ENCODE data around the gene CMBL.
"Not testable (repeated sequence)": the region's sequence is repeated elsewhere in the genome, so short reads cannot be mapped to it uniquely, and the experiment has no call there.

The CMBL gene

GRCh38 chr5:10285362-10285761 lies 22.3 kb downstream of the CMBL start:
- DNase-seq (ENCODE audit: low read depth), result not testable (repeated sequence)

GRCh38 chr5:10283927-10284635 lies 23.6 kb downstream of the CMBL start:
- DNase-seq (ENCODE audit: low read depth), result peak; percentile 72

- DNase-seq (ENCODE audit: low read depth), result no peak
Measured at GRCh38 chr5:10279925-10280720, 27.6 kb downstream of the CMBL start.

GRCh38 chr5:10279328-10279727 lies 28.4 kb downstream of the CMBL start:
- no peak for DNase-seq (ENCODE audit: low read depth)

GRCh38 chr5:10278658-10279279 lies 28.9 kb downstream of the CMBL start:
- DNase-seq (ENCODE audit: low read depth), result no peak

- DNase-seq (ENCODE audit: low read depth), result no peak
Measured at GRCh38 chr5:10277773-10278630, 29.7 kb downstream of the CMBL start.

- no peak for DNase-seq (ENCODE audit: low read depth)
Measured at GRCh38 chr5:10276691-10277090, 31.0 kb downstream of the CMBL start.

- DNase-seq (ENCODE audit: low read depth), result no peak
Measured at GRCh38 chr5:10275991-10276390, 31.7 kb downstream of the CMBL start.

GRCh38 chr5:10275460-10275859 lies 32.2 kb downstream of the CMBL start:
- DNase-seq (ENCODE audit: low read depth), result no peak

GRCh38 chr5:10272875-10273209 lies 34.9 kb downstream of the CMBL start:
- DNase-seq (ENCODE audit: low read depth), result not testable (repeated sequence)

GRCh38 chr5:10272053-10272874 lies 35.4 kb downstream of the CMBL start:
- DNase-seq (ENCODE audit: low read depth), result no peak

GRCh38 chr5:10268100-10268499 lies 39.6 kb downstream of the CMBL start:
- no peak for DNase-seq (ENCODE audit: low read depth)

- no peak for DNase-seq (ENCODE audit: low read depth)
Measured at GRCh38 chr5:10266839-10267238, 40.9 kb downstream of the CMBL start.

GRCh38 chr5:10266137-10266536 lies 41.6 kb downstream of the CMBL start:
- no peak for DNase-seq (ENCODE audit: low read depth)

GRCh38 chr5:10265245-10266109 lies 42.2 kb downstream of the CMBL start:
- no peak for DNase-seq (ENCODE audit: low read depth)

- DNase-seq (ENCODE audit: low read depth), result no peak
Measured at GRCh38 chr5:10264604-10265003, 43.1 kb downstream of the CMBL start.

GRCh38 chr5:10262995-10263394 lies 44.7 kb downstream of the CMBL start:
- no peak for DNase-seq (ENCODE audit: low read depth)

GRCh38 chr5:10262121-10262774 lies 45.5 kb downstream of the CMBL start:
- no peak for DNase-seq (ENCODE audit: low read depth)

GRCh38 chr5:10261065-10261464 lies 46.6 kb downstream of the CMBL start:
- DNase-seq (ENCODE audit: low read depth), result no peak

GRCh38 chr5:10259899-10260298 lies 47.8 kb downstream of the CMBL start:
- DNase-seq (ENCODE audit: low read depth), result no peak
